ENCODE data around the gene CLRN2. TPM values are rescaled to one million over a fixed set of nuclear protein-coding genes. Genes with fewer than 3 reads are reported as not detected.

CLRN2 gene
- total RNA-seq, 1 donor from 2014 or later, result not detected

DNA sequence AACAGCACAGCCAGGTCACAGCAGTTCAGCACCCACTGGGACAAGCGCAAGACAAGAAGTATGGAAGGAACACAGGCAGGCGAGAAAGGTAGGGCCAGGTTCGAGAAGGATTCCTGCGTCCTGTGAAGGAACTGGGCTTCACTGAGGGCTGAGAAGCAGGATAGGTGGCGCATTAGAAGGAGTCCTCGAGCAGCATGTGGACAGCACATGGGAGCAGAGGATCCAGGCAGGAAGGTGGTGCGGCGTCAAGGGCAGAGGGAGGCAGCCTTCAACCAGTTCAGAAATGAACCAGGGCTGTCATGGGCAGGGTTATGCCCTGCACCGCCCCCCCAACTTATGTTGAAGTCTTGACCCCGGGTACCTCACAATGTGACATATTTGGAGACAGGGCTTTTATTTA is 31.3 kb downstream of the CLRN2 start:
- Mint-ChIP-seq H3K4me3 (ENCODE audit: unreplicated experiment) (no peak overlapping the region), H3K27ac (ENCODE audit: unreplicated experiment) (no peak overlapping the region), H3K4me1 (ENCODE audit: low read depth) (peaks cover 9% of the 10 kb centered on the region), H3K27me3 (ENCODE audit: low read depth) (peaks cover 6% of the 10 kb centered on the region), H3K36me3 (ENCODE audit: low read depth) (no peaks in the 10 kb centered on the region), H3K9me3 (ENCODE audit: low read depth) (no peaks in the 10 kb centered on the region)
- TF ChIP-seq, protein P1, sequence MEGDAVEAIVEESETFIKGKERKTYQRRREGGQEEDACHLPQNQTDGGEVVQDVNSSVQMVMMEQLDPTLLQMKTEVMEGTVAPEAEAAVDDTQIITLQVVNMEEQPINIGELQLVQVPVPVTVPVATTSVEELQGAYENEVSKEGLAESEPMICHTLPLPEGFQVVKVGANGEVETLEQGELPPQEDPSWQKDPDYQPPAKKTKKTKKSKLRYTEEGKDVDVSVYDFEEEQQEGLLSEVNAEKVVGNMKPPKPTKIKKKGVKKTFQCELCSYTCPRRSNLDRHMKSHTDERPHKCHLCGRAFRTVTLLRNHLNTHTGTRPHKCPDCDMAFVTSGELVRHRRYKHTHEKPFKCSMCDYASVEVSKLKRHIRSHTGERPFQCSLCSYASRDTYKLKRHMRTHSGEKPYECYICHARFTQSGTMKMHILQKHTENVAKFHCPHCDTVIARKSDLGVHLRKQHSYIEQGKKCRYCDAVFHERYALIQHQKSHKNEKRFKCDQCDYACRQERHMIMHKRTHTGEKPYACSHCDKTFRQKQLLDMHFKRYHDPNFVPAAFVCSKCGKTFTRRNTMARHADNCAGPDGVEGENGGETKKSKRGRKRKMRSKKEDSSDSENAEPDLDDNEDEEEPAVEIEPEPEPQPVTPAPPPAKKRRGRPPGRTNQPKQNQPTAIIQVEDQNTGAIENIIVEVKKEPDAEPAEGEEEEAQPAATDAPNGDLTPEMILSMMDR (IDR thresholded peaks at IDR 0.05), result no peak
- DNase-seq (ENCODE audit: low spot score), result no peak

DNA sequence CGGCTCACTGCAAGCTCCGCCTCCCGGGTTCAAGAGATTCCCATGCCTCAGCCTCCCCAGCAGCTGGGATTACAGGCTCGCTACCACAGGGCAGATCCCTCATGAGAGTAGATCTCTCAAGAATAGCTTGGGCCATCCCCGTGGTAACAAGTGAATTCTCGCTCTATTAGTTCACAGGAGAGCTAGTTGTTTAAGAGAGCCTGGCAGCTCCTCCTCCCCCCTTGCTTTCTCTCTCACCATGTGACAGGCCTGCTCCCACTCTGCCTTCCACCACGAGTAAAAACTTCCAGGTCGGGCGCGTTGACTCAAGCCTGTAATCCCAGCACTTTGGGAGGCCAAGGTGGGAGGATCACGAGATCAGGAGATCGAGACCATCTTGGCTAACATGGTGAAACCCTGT is 31.7 kb downstream of the CLRN2 start:
- Mint-ChIP-seq H3K27ac (ENCODE audit: unreplicated experiment) (no peak overlapping the region), H3K4me1 (ENCODE audit: low read depth) (peaks cover 9% of the 10 kb centered on the region), H3K4me3 (ENCODE audit: unreplicated experiment) (no peak overlapping the region), H3K9me3 (ENCODE audit: low read depth) (no peaks in the 10 kb centered on the region), H3K27me3 (ENCODE audit: low read depth) (peaks cover 8% of the 10 kb centered on the region), H3K36me3 (ENCODE audit: low read depth) (no peaks in the 10 kb centered on the region)
- DNase-seq (ENCODE audit: low spot score), result no peak
- TF ChIP-seq, protein P1 (IDR thresholded peaks at IDR 0.05), result no peak

DNA sequence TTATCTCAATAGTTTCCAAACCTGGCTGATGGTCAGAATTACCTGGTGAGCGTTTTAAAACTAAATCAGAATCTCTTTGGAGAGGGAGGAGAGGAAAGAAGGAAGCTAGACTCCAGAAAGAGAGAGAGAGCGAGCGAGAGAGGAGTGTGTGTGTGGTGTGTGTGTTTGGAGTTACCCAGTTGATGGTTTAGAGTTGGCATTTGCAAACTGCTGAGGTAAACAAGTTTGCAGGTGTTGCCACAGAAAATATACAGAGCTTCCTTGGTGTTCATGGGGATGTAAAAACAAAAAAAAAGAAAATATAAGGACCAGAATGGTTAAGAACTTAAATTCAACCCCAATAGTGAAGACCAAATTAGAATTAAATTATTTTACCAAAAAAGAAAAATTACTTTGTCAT is 35.6 kb downstream of the CLRN2 start:
- Mint-ChIP-seq H3K4me3 (ENCODE audit: unreplicated experiment) (no peak overlapping the region), H3K27ac (ENCODE audit: unreplicated experiment) (no peak overlapping the region), H3K27me3 (ENCODE audit: low read depth) (peaks cover 21% of the 10 kb centered on the region), H3K9me3 (ENCODE audit: low read depth) (no peaks in the 10 kb centered on the region), H3K4me1 (ENCODE audit: low read depth) (peaks cover 9% of the 10 kb centered on the region), H3K36me3 (ENCODE audit: low read depth) (no peaks in the 10 kb centered on the region)
- TF ChIP-seq, protein P1 (IDR thresholded peaks at IDR 0.05), result no peak
- DNase-seq (ENCODE audit: low spot score), result no peak

DNA sequence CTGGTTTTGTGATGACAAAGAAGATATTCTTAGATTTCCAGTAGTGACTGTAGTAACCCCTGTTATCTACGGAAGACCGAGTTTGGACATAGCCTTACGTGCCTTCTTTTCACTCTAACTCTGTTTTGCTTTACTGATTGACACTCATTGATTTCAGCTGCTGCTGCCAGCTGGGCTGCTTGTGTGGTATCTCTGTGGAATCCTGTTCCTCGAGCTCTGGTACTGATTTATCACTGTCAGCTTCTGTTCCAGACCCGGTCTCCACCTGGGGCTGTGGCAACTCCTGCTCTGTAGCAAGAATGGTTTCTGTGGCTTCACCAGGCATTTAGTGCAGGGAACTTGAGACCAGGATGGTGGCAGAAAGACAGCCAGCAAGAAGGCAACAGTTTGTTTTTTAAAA is 37.5 kb downstream of the CLRN2 start:
- H3K27ac Mint-ChIP-seq (ENCODE audit: unreplicated experiment), result no peak overlapping the region

DNA sequence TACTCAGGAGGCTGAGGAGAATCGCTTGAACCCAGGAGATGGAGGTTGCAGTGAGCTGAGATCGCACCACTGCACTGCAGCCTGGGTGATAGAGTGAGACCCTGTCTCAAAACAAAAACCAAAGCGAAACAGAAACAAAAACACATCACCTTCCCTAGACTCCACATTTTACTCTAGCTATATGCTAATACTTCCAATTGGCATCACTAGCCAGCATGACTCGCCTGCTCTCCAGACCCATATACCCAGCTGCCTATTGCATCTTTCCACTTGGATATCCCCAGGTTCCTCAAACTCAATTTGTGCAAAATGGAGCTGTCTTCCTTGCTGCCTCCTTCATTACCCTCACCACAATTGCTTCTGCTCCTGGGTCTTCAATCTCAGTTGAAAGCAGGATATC is 39.6 kb downstream of the CLRN2 start:
- H3K27me3 Mint-ChIP-seq (ENCODE audit: low read depth), result peaks cover 27% of the 10 kb centered on the region
- TF ChIP-seq, protein P1 (IDR thresholded peaks at IDR 0.05), result no peak
- H3K36me3 Mint-ChIP-seq (ENCODE audit: low read depth), result no peaks in the 10 kb centered on the region
- no peak overlapping the region for H3K27ac Mint-ChIP-seq (ENCODE audit: unreplicated experiment)
- H3K9me3 Mint-ChIP-seq (ENCODE audit: low read depth), result no peaks in the 10 kb centered on the region
- DNase-seq (ENCODE audit: low spot score), result no peak
- H3K4me3 Mint-ChIP-seq (ENCODE audit: unreplicated experiment), result no peak overlapping the region
- H3K4me1 Mint-ChIP-seq (ENCODE audit: low read depth), result no peaks in the 10 kb centered on the region

More for the DNA sequence above, 37.5 kb downstream of the CLRN2 start:
- no peak for DNase-seq (ENCODE audit: low spot score)
- H3K4me1 Mint-ChIP-seq (ENCODE audit: low read depth), result peaks cover 9% of the 10 kb centered on the region
- TF ChIP-seq, protein P1 (IDR thresholded peaks at IDR 0.05), result no peak
- peaks cover 27% of the 10 kb centered on the region for H3K27me3 Mint-ChIP-seq (ENCODE audit: low read depth)
- no peak overlapping the region for H3K4me3 Mint-ChIP-seq (ENCODE audit: unreplicated experiment)
- no peaks in the 10 kb centered on the region for H3K9me3 Mint-ChIP-seq (ENCODE audit: low read depth)
- no peaks in the 10 kb centered on the region for H3K36me3 Mint-ChIP-seq (ENCODE audit: low read depth)

All from chondrocyte (in vitro differentiated cells).